ENCODE measurements around the gene SCAMP1.
A peak's percentile ranks its signal among the peaks of the same experiment; 100 is the strongest.
"Not testable (repeated sequence)": the region's sequence is repeated elsewhere in the genome, so short reads cannot be mapped to it uniquely, and the experiment has no call there.

Gene SCAMP1

GRCh38 chr5:78355561-78355960 lies 4.9 kb upstream of the SCAMP1 start:
- Histone ChIP-seq H3K27me3 (ENCODE audit: insufficient read depth, poor library complexity, severe bottlenecking) (no peaks in the 10 kb centered on the region), H3K4me3 (replicated peaks; ENCODE audit: insufficient read depth, low read length) (no peak overlapping the region)
- no peak for DNase-seq (ENCODE audit: low read depth in 1 of 2, low spot score in 1 of 2)

GRCh38 chr5:78359455-78359830 lies 974 bp upstream of the SCAMP1 start:
- peak overlapping the region; percentile 81 for H3K4me3 ChIP-seq (replicated peaks; ENCODE audit: insufficient read depth, low read length)
- not testable (repeated sequence) for H3K27me3 ChIP-seq (ENCODE audit: insufficient read depth, poor library complexity, severe bottlenecking); DNase-seq (ENCODE audit: low read depth in 1 of 2, low spot score in 1 of 2)
- H3K27ac ChIP-seq (replicated peaks), result peak overlapping the region; percentile 97

More at GRCh38 chr5:78355561-78355960, 4.9 kb upstream of the SCAMP1 start:
- H3K27ac ChIP-seq (replicated peaks), result no peak overlapping the region
- TF ChIP-seq GABPA (IDR thresholded peaks at IDR 0.05; ENCODE audit: low read depth) (no peak), CTCF (IDR thresholded peaks at IDR 0.05; ENCODE audit: insufficient read depth, low read length) (no peak), REST (IDR thresholded peaks at IDR 0.05; ENCODE audit: insufficient replicate concordance, low read depth) (no peak), POLR2AphosphoS5 (IDR thresholded peaks at IDR 0.05; ENCODE audit: low read depth) (no peak), SPI1 (IDR thresholded peaks at IDR 0.05; ENCODE audit: borderline replicate concordance, low read depth) (no peak)

GRCh38 chr5:78360674-78360923 lies 182 bp downstream of the SCAMP1 start:
- no peaks in the 10 kb centered on the region for H3K27me3 ChIP-seq (ENCODE audit: insufficient read depth, poor library complexity, severe bottlenecking)
- TF ChIP-seq SPI1 (IDR thresholded peaks at IDR 0.05; ENCODE audit: borderline replicate concordance, low read depth), result no peak
- TF ChIP-seq REST (IDR thresholded peaks at IDR 0.05; ENCODE audit: insufficient replicate concordance, low read depth), result no peak
- no peak for TF ChIP-seq GABPA (IDR thresholded peaks at IDR 0.05; ENCODE audit: low read depth)
- no peak for TF ChIP-seq CTCF (IDR thresholded peaks at IDR 0.05; ENCODE audit: insufficient read depth, low read length)
- no peak for TF ChIP-seq POLR2AphosphoS5 (IDR thresholded peaks at IDR 0.05; ENCODE audit: low read depth)
- H3K4me3 ChIP-seq (replicated peaks; ENCODE audit: insufficient read depth, low read length), result peak overlapping the region; percentile 81
- DNase-seq (ENCODE audit: low read depth in 1 of 2, low spot score in 1 of 2), result no peak
- H3K27ac ChIP-seq (replicated peaks), result peak overlapping the region; percentile 97

GRCh38 chr5:78360924-78361630 lies 660 bp downstream of the SCAMP1 start:
- peak; percentile 8 to 10 for DNase-seq (ENCODE audit: low read depth in 1 of 2, low spot score in 1 of 2)
- Histone ChIP-seq H3K4me3 (replicated peaks; ENCODE audit: insufficient read depth, low read length) (peak overlapping the region; percentile 81), H3K27ac (replicated peaks) (peak overlapping the region; percentile 97), H3K27me3 (ENCODE audit: insufficient read depth, poor library complexity, severe bottlenecking) (no peaks in the 10 kb centered on the region)
- TF ChIP-seq GABPA (IDR thresholded peaks at IDR 0.05; ENCODE audit: low read depth), result no peak
- TF ChIP-seq SPI1 (IDR thresholded peaks at IDR 0.05; ENCODE audit: borderline replicate concordance, low read depth), result no peak
- TF ChIP-seq REST (IDR thresholded peaks at IDR 0.05; ENCODE audit: insufficient replicate concordance, low read depth), result no peak
- no peak for TF ChIP-seq POLR2AphosphoS5 (IDR thresholded peaks at IDR 0.05; ENCODE audit: low read depth)
- no peak for TF ChIP-seq CTCF (IDR thresholded peaks at IDR 0.05; ENCODE audit: insufficient read depth, low read length)
